OCI-LY3 (cell line): ENCODE data around the gene CRYBA2.

Source experiments
- H2AFZ ChIP-seq: fragments of 200-600, 300-600 bp; shearing (Covaris generic); 2 replicates; pipeline ENCODE4 v1.6.0; 2014; ENCODE audit warnings: antibody characterized with exemption, low read depth, low read length
- H3K27ac ChIP-seq: fragments of 200-600, 300-600 bp; sonication (generic); 2 replicates; pipeline ENCODE4 v1.5.1; 2014; ENCODE audit warnings: mild to moderate bottlenecking, low read length, moderate library complexity, mixed read lengths
- H3K27me3 ChIP-seq: fragments of 200-600, 300-600 bp; sonication (generic); 2 replicates; pipeline ENCODE4 v1.6.1; 2014; ENCODE audit warnings: low read depth, low read length, mixed read lengths
- H3K36me3 ChIP-seq: fragments of 200-600, 300-600 bp; sonication (generic); replicated peaks from 2 replicates; pipeline ENCODE3; 2014; ENCODE audit warnings: low read depth, low read length, mixed read lengths
- H3K4me1 ChIP-seq: fragments of 300-600, 200-600 bp; sonication (generic); 2 replicates; pipeline ENCODE4 v1.6.1; 2014; ENCODE audit warnings: low read length, mixed read lengths
- H3K4me2 ChIP-seq: fragments of 200-600, 300-600 bp; sonication (generic); 2 replicates; pipeline ENCODE4 v1.6.1; 2014; ENCODE audit warnings: low read length, mixed read lengths
- H3K4me3 ChIP-seq: fragments of 300-600, 200-600 bp; sonication (generic); 2 replicates; pipeline ENCODE4 v1.5.1; 2014; ENCODE audit warnings: antibody characterized with exemption, mild to moderate bottlenecking, low read length, moderate library complexity
- H3K79me2 ChIP-seq: fragments of 300-600, 200-600 bp; shearing (Covaris generic); 2 replicates; pipeline ENCODE4 v1.6.1; 2014; ENCODE audit warnings: mild to moderate bottlenecking, low read length, mixed read lengths
- H3K9ac ChIP-seq: fragments of 300-600, 200-600 bp; shearing (Covaris generic); 2 replicates; pipeline ENCODE4 v1.6.0; 2014; ENCODE audit warnings: mild to moderate bottlenecking, low read length, moderate library complexity
- H3K9me3 ChIP-seq: fragments of 200-600, 300-600 bp; shearing (Covaris generic); 2 replicates; pipeline ENCODE4 v1.6.1; 2014; ENCODE audit warnings: low read length, mixed read lengths; ENCODE audit not compliant: insufficient read depth
- H4K20me1 ChIP-seq: fragments of 200-600, 300-600 bp; sonication (generic); 2 replicates; pipeline ENCODE4 v1.6.1; 2016; ENCODE audit warnings: low read length, mixed read lengths; ENCODE audit not compliant: insufficient read depth
- EZH2phosphoT487 ChIP-seq: fragments of 200-600 bp; shearing (Covaris generic); IDR thresholded peaks from 2 replicates; pipeline ENCODE4 v1.6.1; 2018; ENCODE audit warnings: antibody characterized with exemption, mixed run types, low read depth
- TF ChIP-seq, protein P1 (sequence below): fragments of 200-600, 300-600 bp; sonication (generic); IDR thresholded peaks from 2 replicates; pipeline ENCODE4 v1.5.1; 2014; ENCODE audit warnings: antibody characterized with exemption, low read length, low read depth

The CRYBA2 gene

DNA sequence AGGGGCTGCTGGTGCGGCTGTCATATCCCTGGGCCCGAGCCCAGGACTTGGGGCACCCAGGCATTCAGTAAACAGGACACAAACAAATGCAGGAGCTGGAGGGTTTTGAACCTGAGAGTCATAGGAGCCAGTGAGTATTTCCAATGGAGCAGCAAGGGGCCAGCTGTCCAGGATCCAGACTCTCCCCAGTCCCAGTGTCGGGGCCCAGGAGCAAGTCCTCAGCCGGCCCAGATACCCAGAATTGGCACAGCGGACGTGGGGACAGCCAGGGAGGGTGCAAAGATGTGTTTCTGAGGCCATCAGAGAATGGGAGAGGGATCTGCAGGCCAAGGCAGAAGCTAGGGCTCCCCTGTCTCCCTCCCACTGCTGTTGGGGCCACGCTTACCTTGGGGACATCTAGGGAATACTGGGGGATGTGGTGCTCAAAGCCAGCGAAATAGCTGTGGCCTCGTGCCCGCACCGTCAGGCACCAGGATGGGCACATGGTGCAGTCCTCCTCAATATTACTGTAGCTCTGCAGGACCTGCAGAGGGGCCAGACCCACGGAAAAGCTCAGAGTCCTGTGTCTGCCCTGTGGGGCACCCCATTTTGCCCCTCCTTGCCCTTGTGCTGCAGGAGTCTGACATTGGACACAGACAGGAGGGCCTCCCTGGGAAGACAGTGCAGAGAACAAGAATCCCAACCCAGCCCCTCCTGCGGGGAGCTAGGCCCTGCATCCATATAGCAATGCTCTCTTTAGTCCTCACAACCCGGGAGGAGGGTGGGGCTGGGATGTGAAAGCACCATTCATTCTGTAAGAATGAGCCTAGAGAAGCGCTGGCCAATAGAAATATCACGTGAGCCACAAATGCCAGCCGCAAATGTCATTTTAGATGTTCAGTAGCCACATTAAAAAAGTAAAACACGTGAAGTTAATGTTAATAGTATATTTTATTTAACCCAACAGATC lies 32.7 kb upstream of the CRYBA2 start:
- H3K9me3 ChIP-seq: no peaks in the 10 kb centered on the region
- no peak overlapping the region for H3K9ac ChIP-seq
- no peak overlapping the region for H3K4me2 ChIP-seq
- H2AFZ ChIP-seq: no peak overlapping the region
- H3K36me3 ChIP-seq: no peaks in the 10 kb centered on the region
- H3K79me2 ChIP-seq: no peaks in the 10 kb centered on the region
- H3K4me1 ChIP-seq: no peaks in the 10 kb centered on the region
- H3K27me3 ChIP-seq: no peaks in the 10 kb centered on the region
- no peak overlapping the region for H3K4me3 ChIP-seq
- TF ChIP-seq EZH2phosphoT487: no peak
- TF ChIP-seq, protein P1, sequence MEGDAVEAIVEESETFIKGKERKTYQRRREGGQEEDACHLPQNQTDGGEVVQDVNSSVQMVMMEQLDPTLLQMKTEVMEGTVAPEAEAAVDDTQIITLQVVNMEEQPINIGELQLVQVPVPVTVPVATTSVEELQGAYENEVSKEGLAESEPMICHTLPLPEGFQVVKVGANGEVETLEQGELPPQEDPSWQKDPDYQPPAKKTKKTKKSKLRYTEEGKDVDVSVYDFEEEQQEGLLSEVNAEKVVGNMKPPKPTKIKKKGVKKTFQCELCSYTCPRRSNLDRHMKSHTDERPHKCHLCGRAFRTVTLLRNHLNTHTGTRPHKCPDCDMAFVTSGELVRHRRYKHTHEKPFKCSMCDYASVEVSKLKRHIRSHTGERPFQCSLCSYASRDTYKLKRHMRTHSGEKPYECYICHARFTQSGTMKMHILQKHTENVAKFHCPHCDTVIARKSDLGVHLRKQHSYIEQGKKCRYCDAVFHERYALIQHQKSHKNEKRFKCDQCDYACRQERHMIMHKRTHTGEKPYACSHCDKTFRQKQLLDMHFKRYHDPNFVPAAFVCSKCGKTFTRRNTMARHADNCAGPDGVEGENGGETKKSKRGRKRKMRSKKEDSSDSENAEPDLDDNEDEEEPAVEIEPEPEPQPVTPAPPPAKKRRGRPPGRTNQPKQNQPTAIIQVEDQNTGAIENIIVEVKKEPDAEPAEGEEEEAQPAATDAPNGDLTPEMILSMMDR: no peak
- H4K20me1 ChIP-seq: no peaks in the 10 kb centered on the region
- H3K27ac ChIP-seq: no peak overlapping the region

DNA sequence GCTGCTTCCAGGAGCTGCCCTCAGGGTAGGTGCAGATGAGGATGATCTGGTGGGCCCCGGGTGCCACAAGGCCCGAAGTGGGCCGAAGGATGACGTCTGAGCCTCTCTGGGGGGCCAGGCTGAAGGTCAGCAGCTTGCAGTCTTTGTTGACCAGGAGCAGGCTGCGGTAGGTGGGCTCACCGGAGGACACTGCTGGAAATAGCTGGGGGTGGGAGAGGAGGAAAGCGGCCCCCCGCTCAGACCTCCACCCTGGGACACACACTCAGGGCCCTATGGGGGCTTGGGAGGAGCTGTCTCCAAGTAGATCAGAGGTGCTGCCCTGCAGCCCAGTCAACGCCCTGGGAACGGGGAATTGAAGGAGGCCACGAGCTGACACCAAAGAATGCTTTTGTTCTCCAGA lies 30.8 kb upstream of the CRYBA2 start:
- Histone ChIP-seq H3K79me2 (no peaks in the 10 kb centered on the region), H3K9me3 (no peaks in the 10 kb centered on the region), H4K20me1 (no peaks in the 10 kb centered on the region), H3K27me3 (no peaks in the 10 kb centered on the region), H2AFZ (no peak overlapping the region), H3K4me3 (no peak overlapping the region), H3K9ac (no peak overlapping the region), H3K27ac (no peak overlapping the region), H3K4me2 (no peak overlapping the region), H3K4me1 (no peaks in the 10 kb centered on the region), H3K36me3 (no peaks in the 10 kb centered on the region)
- TF ChIP-seq EZH2phosphoT487: no peak
- TF ChIP-seq, protein P1: no peak

DNA sequence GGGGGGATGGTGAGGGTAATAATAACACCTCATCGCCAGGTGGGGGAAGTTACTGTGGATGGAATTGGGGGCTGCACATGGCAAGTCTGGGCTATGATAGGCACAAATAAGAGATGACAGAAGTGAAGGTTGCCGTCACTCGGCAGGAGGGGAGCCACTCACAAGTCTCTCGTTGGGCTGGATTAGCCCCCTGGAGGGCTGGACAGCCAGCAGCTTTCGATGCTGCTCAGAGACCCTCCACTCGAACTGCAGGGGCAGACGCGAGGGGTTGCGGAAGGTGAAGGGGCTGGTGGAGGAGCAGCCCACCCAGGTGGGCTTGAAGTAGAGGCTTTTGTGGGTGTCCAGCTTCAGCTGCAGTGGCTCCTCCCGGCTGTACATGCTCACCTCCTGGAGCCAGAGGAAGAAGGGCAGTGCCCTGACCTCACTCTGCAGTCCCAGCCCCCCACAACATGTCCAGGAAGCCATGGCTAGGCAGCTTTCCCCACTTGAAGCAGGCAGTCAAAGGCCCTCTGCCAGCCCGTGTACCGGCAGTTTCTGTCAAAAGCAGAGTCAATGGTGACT lies 29.9 kb upstream of the CRYBA2 start:
- Histone ChIP-seq H3K4me3 (no peak overlapping the region), H2AFZ (no peak overlapping the region), H3K4me1 (no peaks in the 10 kb centered on the region), H4K20me1 (no peaks in the 10 kb centered on the region), H3K4me2 (no peak overlapping the region), H3K27me3 (no peaks in the 10 kb centered on the region), H3K9ac (no peak overlapping the region), H3K79me2 (no peaks in the 10 kb centered on the region), H3K27ac (no peak overlapping the region), H3K36me3 (no peaks in the 10 kb centered on the region), H3K9me3 (no peaks in the 10 kb centered on the region)
- no peak for TF ChIP-seq EZH2phosphoT487
- TF ChIP-seq, protein P1: no peak

DNA sequence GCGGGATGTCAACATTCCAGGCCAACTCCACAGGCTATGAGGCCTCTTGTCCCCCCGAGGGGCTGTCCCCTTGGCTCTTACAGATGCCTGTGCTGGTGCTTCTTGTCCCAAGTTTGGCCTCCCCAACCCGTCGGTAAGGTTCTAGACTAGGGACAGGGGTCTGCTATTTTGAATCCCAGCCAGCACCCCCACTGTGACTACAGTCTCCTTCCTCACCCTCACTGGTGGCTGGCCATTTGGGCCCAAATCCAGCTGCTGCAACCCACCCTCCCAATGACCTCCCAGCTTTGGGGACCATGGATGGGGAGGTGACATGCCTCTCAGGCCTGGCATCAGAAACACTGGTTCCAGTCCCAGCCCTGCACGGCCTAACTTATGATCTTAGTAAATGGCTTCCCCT lies 29.4 kb upstream of the CRYBA2 start:
- TF ChIP-seq EZH2phosphoT487: no peak
- TF ChIP-seq, protein P1: no peak
- H3K27me3 ChIP-seq: no peaks in the 10 kb centered on the region
- no peak overlapping the region for H3K27ac ChIP-seq
- no peaks in the 10 kb centered on the region for H3K79me2 ChIP-seq
- H3K4me1 ChIP-seq: no peaks in the 10 kb centered on the region
- H3K9ac ChIP-seq: no peak overlapping the region
- no peak overlapping the region for H3K4me3 ChIP-seq
- no peaks in the 10 kb centered on the region for H4K20me1 ChIP-seq
- H2AFZ ChIP-seq: no peak overlapping the region
- H3K4me2 ChIP-seq: no peak overlapping the region
- no peaks in the 10 kb centered on the region for H3K9me3 ChIP-seq
- no peaks in the 10 kb centered on the region for H3K36me3 ChIP-seq
